Activated CD8-positive, alpha-beta T cell treated with anti-CD3 and anti-CD28 coated beads for 36 hours (primary cell): ENCODE measurements around the gene CTR9. TPM values are rescaled to one million over a fixed set of nuclear protein-coding genes. Genes with fewer than 3 reads are reported as not detected.

Experiments
- ATAC-seq: fragments of 200-7000 bp; cut with Tn5 transposase; one replicate; pipeline ENCODE4 v1.10.0; 2021; ENCODE audit warnings: mild to moderate bottlenecking, moderate library complexity
- CTCF ChIA-PET: fragments of 350-600 bp; sonication (Branson Sonifier 250); formaldehyde crosslinking; loops from one replicate; lab custom pipeline; 2021; ENCODE audit warnings: antibody characterized with exemption; lab: Charles Lee
- POLR2A ChIA-PET: fragments of 350-600 bp; sonication (Branson Sonifier 250); formaldehyde crosslinking; loops from one replicate; lab custom pipeline; 2021; ENCODE audit warnings: antibody characterized with exemption; lab: Charles Lee
- DNase-seq: peaks from one replicate; pipeline ENCODE4 v3.0.0-alpha.2; 2020
- H3K27ac Mint-ChIP-seq: one replicate; pipeline ENCODE4 v1.8.0; 2021; ENCODE audit warnings: mild to moderate bottlenecking, mixed read lengths
- H3K27me3 Mint-ChIP-seq: one replicate; pipeline ENCODE4 v1.8.0; 2021; ENCODE audit warnings: mixed read lengths
- H3K36me3 Mint-ChIP-seq: one replicate; pipeline ENCODE4 v1.8.0; 2021; ENCODE audit warnings: low read depth, mixed read lengths
- H3K4me1 Mint-ChIP-seq: one replicate; pipeline ENCODE4 v1.8.0; 2021; ENCODE audit warnings: low read depth, mixed read lengths
- H3K4me3 Mint-ChIP-seq: one replicate; pipeline ENCODE4 v1.8.0; 2021; ENCODE audit warnings: mild to moderate bottlenecking, moderate library complexity, mixed read lengths
- H3K9me3 Mint-ChIP-seq: one replicate; pipeline ENCODE4 v1.8.0; 2021; ENCODE audit warnings: mixed read lengths
- intact Hi-C: fragments of 100-400 bp; cut with micrococcal nuclease; formaldehyde crosslinking; loops from one replicate; pipeline ENCODE4 v1.10.0; 2022
- total RNA-seq, 2 experiments: library from RNA; stranded (reverse); gene quantifications; one replicate each; pipeline ENCODE4 v1.2.3, GENCODE V29; 2021
- TF ChIP-seq, protein P1 (sequence below): fragments of 200-600 bp; IDR thresholded peaks from one replicate; pipeline ENCODE4 v1.8.0; 2022; ENCODE audit warnings: antibody characterized with exemption, mild to moderate bottlenecking

The CTR9 gene
- total RNA-seq, 2 experiments from 2014 or later, result 35.9 to 37.1 TPM

- ATAC-seq (no peak), DNase-seq (no peak)
- no peak overlapping the region for H3K4me3 Mint-ChIP-seq
- H3K9me3 Mint-ChIP-seq, result no peaks in the 10 kb centered on the region
- POLR2A ChIA-PET, result interaction anchor here (0.6 kb wide), 1 partner anchor 421 kb away, joined by 4 read pairs; no protein-coding TSS in a partner anchor
- TF ChIP-seq, protein P1, sequence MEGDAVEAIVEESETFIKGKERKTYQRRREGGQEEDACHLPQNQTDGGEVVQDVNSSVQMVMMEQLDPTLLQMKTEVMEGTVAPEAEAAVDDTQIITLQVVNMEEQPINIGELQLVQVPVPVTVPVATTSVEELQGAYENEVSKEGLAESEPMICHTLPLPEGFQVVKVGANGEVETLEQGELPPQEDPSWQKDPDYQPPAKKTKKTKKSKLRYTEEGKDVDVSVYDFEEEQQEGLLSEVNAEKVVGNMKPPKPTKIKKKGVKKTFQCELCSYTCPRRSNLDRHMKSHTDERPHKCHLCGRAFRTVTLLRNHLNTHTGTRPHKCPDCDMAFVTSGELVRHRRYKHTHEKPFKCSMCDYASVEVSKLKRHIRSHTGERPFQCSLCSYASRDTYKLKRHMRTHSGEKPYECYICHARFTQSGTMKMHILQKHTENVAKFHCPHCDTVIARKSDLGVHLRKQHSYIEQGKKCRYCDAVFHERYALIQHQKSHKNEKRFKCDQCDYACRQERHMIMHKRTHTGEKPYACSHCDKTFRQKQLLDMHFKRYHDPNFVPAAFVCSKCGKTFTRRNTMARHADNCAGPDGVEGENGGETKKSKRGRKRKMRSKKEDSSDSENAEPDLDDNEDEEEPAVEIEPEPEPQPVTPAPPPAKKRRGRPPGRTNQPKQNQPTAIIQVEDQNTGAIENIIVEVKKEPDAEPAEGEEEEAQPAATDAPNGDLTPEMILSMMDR, result no peak
- no peaks in the 10 kb centered on the region for H3K27me3 Mint-ChIP-seq
- peaks cover 4% of the 10 kb centered on the region for H3K4me1 Mint-ChIP-seq
- intact Hi-C loops, result no loop called here
- CTCF ChIA-PET, result interaction anchor here (0.6 to 1.4 kb wide), 5 partner anchors 8 to 170 kb away, joined by 3 to 5 read pairs (median 4); partner anchors contain the start of gene CTR9
- H3K36me3 Mint-ChIP-seq, result peaks cover 24% of the 10 kb centered on the region
- no peak overlapping the region for H3K27ac Mint-ChIP-seq
Observed at GRCh38 chr11:10763766-10764165, 12.7 kb downstream of the CTR9 start.

DNA sequence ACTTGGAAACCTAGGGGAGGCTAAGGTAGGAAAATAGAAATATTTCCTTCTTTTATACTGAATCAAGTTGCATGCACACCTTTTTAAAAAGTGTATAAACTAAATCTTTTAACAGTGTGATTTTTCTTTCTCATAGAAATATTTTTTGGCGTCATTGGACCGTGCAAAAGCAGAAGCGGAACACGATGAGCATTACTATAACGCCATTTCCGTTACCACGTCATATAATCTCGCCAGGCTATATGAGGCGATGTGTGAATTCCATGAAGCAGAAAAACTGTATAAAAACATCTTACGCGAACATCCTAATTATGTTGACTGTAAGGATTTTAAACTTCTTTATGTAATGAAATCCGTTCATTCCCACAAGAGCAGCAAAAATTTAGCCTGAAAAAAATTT is 13.4 kb downstream of the CTR9 start:
- Mint-ChIP-seq H3K4me3 (no peak overlapping the region), H3K9me3 (no peaks in the 10 kb centered on the region), H3K27me3 (no peaks in the 10 kb centered on the region), H3K36me3 (peaks cover 27% of the 10 kb centered on the region), H3K4me1 (peaks cover 4% of the 10 kb centered on the region), H3K27ac (no peak overlapping the region)
- ChIA-PET POLR2A (no interaction called here), CTCF (interaction anchor here (0.7 to 1.1 kb wide), 2 partner anchors 28 to 169 kb away, joined by 3 read pairs; no protein-coding TSS in a partner anchor)
- intact Hi-C loops, result no loop called here
- TF ChIP-seq, protein P1, result no peak
- DNase-seq (no peak), ATAC-seq (no peak)

DNA sequence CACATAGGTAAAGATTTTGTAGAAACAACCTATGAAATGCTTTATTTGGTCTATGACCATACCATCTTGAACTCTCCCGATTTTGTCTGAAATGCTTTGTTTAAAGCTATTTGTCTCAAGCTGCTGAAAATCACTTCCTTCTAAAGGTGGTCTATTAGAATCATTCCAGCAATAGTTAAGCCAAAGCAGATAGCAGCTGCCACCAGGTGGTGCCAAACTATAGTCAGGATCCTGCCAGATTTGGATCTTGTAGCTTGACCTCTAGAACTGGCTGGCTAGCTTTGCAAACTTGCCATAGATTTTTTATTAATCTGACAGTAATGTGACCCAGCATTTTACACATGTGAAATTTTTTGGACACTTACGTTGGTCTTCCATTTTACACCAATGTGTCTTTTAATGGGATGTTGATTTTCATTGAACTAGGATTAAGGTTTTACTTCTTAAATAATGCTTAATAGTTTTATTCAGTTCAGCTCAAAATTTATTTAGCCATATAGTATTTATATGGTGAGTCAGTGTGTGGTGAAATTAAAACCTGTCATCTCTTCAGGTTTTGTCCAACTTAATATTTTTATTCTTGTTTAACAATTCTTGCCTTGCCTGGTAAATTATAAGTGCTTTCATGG is 19.7 kb downstream of the CTR9 start:
- ATAC-seq, result no peak
- peaks cover 44% of the 10 kb centered on the region for H3K36me3 Mint-ChIP-seq
- H3K27me3 Mint-ChIP-seq, result no peaks in the 10 kb centered on the region
- intact Hi-C loops, result no loop called here
- TF ChIP-seq, protein P1, result peak; percentile 52
- H3K27ac Mint-ChIP-seq, result no peak overlapping the region
- H3K4me1 Mint-ChIP-seq, result peaks cover 2% of the 10 kb centered on the region
- POLR2A ChIA-PET, result interaction anchor here (1.1 to 2.6 kb wide), 3 partner anchors 21 to 37 kb away, joined by 3 to 7 read pairs (median 7); no protein-coding TSS in a partner anchor
- CTCF ChIA-PET, result interaction anchor here (0.7 to 7.5 kb wide), 27 partner anchors 8 to 1017 kb away, joined by 3 to 45 read pairs (median 5); partner anchors contain the start of genes CTR9 and EIF4G2
- no peaks in the 10 kb centered on the region for H3K9me3 Mint-ChIP-seq
- DNase-seq, result peak; percentile 60
- H3K4me3 Mint-ChIP-seq, result no peak overlapping the region

GRCh38 chr11:10771457-10771856 is 20.4 kb downstream of the CTR9 start:
- CTCF ChIA-PET, result interaction anchor here (0.7 to 7.5 kb wide), 14 partner anchors 9 to 1016 kb away, joined by 3 to 45 read pairs (median 6); partner anchors contain the start of genes CTR9 and EIF4G2
- intact Hi-C loops, result no loop called here
- Mint-ChIP-seq H3K4me3 (no peak overlapping the region), H3K27me3 (no peaks in the 10 kb centered on the region), H3K4me1 (no peaks in the 10 kb centered on the region), H3K36me3 (peaks cover 43% of the 10 kb centered on the region), H3K9me3 (no peaks in the 10 kb centered on the region), H3K27ac (no peak overlapping the region)
- DNase-seq (no peak), ATAC-seq (no peak)
- POLR2A ChIA-PET, result interaction anchor here (1.9 to 2.6 kb wide), 2 partner anchors 25 to 36 kb away, joined by 7 read pairs; no protein-coding TSS in a partner anchor
- TF ChIP-seq, protein P1, result no peak

- Mint-ChIP-seq H3K36me3 (peaks cover 45% of the 10 kb centered on the region), H3K4me3 (no peak overlapping the region), H3K27me3 (no peaks in the 10 kb centered on the region), H3K27ac (no peak overlapping the region), H3K4me1 (no peaks in the 10 kb centered on the region), H3K9me3 (no peaks in the 10 kb centered on the region)
- TF ChIP-seq, protein P1, result no peak
- CTCF ChIA-PET, result interaction anchor here (1.2 kb wide), 1 partner anchor 368 kb away, joined by 3 read pairs; no protein-coding TSS in a partner anchor
- POLR2A ChIA-PET, result no interaction called here
- DNase-seq (no peak), ATAC-seq (no peak)
- intact Hi-C loops, result no loop called here
Observed at GRCh38 chr11:10774811-10775210, 23.8 kb downstream of the CTR9 start.
